Upper lobe of left lung (tissue), 6 donors: ENCODE results near the gene FER. TPM values are rescaled to one million over a fixed set of nuclear protein-coding genes. Genes with fewer than 3 reads are reported as not detected.
A peak's percentile ranks its signal among the peaks of the same experiment; 100 is the strongest.

Experiments
- ATAC-seq, 2 donors: fragments of 200-7000 bp; cut with Tn5 transposase; one replicate each; pipeline ENCODE4 v1.9.1; 2022; ENCODE audit warnings: mild to moderate bottlenecking in 2 of 2, moderate library complexity in 2 of 2; ENCODE audit not compliant: low FRiP score in 2 of 2
- DNase-seq, 2 donors: peaks; one replicate each; pipeline ENCODE4 v3.0.0-alpha.2; 2019 to 2020
- H3K27ac ChIP-seq, 4 donors: fragments of 200-600 bp; sonication (generic); one replicate each; pipeline ENCODE4 v1.5.1; 2016 to 2019
- H3K27me3 ChIP-seq, 4 donors: fragments of 200-600 bp; sonication (generic); one replicate each; pipeline ENCODE4 v1.5.1; 2017 to 2019
- H3K36me3 ChIP-seq, 4 donors: fragments of 200-600 bp; sonication (generic); one replicate each; pipeline ENCODE4 v1.5.1; 2016 to 2019
- H3K4me1 ChIP-seq, 4 donors: fragments of 200-600 bp; sonication (generic); one replicate each; pipeline ENCODE4 v1.5.1; 2018 to 2019
- H3K4me3 ChIP-seq, 4 donors: fragments of 200-600 bp; sonication (generic); one replicate each; pipeline ENCODE4 v1.5.1; 2017 to 2019; ENCODE audit warnings: mild to moderate bottlenecking in 2 of 4, moderate library complexity in 1 of 4
- H3K9me3 ChIP-seq, 4 donors: fragments of 200-600 bp; sonication (generic); one replicate each; pipeline ENCODE4 v1.5.1; 2018 to 2019
- CTCF ChIP-seq, 6 experiments: fragments of 450-650 bp in 4 of 6; fragments of 200-600 bp in 2 of 6; sonication (generic) in 2 of 6; IDR thresholded peaks; one replicate each; pipeline ENCODE4 v1.5.1; 2016 to 2019; ENCODE audit warnings: antibody characterized with exemption in 6 of 6
- EP300 ChIP-seq, 4 donors: sonication (generic); formaldehyde crosslinking; IDR thresholded peaks; one replicate each; pipeline ENCODE4 v1.5.1; 2017; ENCODE audit warnings: antibody characterized with exemption in 4 of 4, control low read depth in 2 of 4
- POLR2A ChIP-seq, 4 donors: fragments of 450-650 bp; IDR thresholded peaks; one replicate each; pipeline ENCODE4 v1.5.1; 2016 to 2017; ENCODE audit warnings: antibody characterized with exemption in 4 of 4, mild to moderate bottlenecking in 2 of 4
- POLR2AphosphoS5 ChIP-seq, 2 donors: sonication (generic); formaldehyde crosslinking; IDR thresholded peaks; one replicate each; pipeline ENCODE4 v1.5.1; 2017; ENCODE audit warnings: antibody characterized with exemption in 2 of 2
- WGBS, 2 donors: methylation state at CpG; one replicate each; pipeline ENCODE4 v1.1.5; 2017 to 2018; 5-methylcytosine and 5-hydroxymethylcytosine counted together
- total RNA-seq, 6 donors: library from RNA; depleted of rRNA in 4 of 6; stranded (reverse); fragments of >200 nt in 4 of 6; gene quantifications; one replicate each; pipeline versions ENCODE4 v1.1.0 to v1.2.1, GENCODE V29; 2016 to 2021
- donor health status: DM: no; HTN: no; CAD: no; lungs with moderate emphysema.
- donor health status: DM: no; HTN: yes; CAD: no; lungs with severe emphysema.

Gene FER
- total RNA-seq, 6 donors from 2014 or later = 17.6 to 55.5 (median 27.9) TPM

GRCh38 chr5:109173036-109173794, 425.5 kb downstream of the FER start:
- Histone ChIP-seq H3K4me1 (no peaks in the 10 kb centered on the region), H3K36me3 (no peaks in the 10 kb centered on the region), H3K4me3 (no peak overlapping the region), H3K9me3 (no peaks in the 10 kb centered on the region), H3K27ac (no peak overlapping the region), H3K27me3 (no peaks in the 10 kb centered on the region)
- 91 to 98% methylated on average over 2 of the region's 2 CpGs for WGBS, 2 donors
- TF ChIP-seq POLR2AphosphoS5 (IDR thresholded peaks at IDR 0.05) = no peak
- TF ChIP-seq CTCF (IDR thresholded peaks at IDR 0.05) = no peak
- no peak for TF ChIP-seq POLR2A (IDR thresholded peaks at IDR 0.05)
- ATAC-seq (no peak), DNase-seq (no peak)

- 42 to 63% methylated on average over 2 of the region's 2 CpGs for WGBS, 2 donors
- no peak for TF ChIP-seq CTCF (IDR thresholded peaks at IDR 0.05)
- TF ChIP-seq EP300 (IDR thresholded peaks at IDR 0.05) = no peak
- no peak for TF ChIP-seq POLR2A (IDR thresholded peaks at IDR 0.05)
- TF ChIP-seq POLR2AphosphoS5 (IDR thresholded peaks at IDR 0.05) = no peak
- DNase-seq = no peak
- no peaks in the 10 kb centered on the region for H3K9me3 ChIP-seq
- no peaks in the 10 kb centered on the region for H3K27me3 ChIP-seq
- H3K4me3 ChIP-seq = no peak overlapping the region
- no peaks in the 10 kb centered on the region for H3K4me1 ChIP-seq
- no peaks in the 10 kb centered on the region for H3K36me3 ChIP-seq
- peak in 1 of 2 donors; percentile 71 for ATAC-seq
- no peak overlapping the region for H3K27ac ChIP-seq
Measured at GRCh38 chr5:109177227-109177626, 429.5 kb downstream of the FER start.

- ATAC-seq (peak in 1 of 2 donors; percentile 56), DNase-seq (no peak)
- TF ChIP-seq POLR2A (IDR thresholded peaks at IDR 0.05) (no peak), CTCF (IDR thresholded peaks at IDR 0.05) (no peak), EP300 (IDR thresholded peaks at IDR 0.05) (no peak), POLR2AphosphoS5 (IDR thresholded peaks at IDR 0.05) (no peak)
- Histone ChIP-seq H3K36me3 (no peaks in the 10 kb centered on the region), H3K27ac (no peak overlapping the region), H3K27me3 (no peaks in the 10 kb centered on the region), H3K9me3 (no peaks in the 10 kb centered on the region), H3K4me3 (no peak overlapping the region), H3K4me1 (no peaks in the 10 kb centered on the region)
Measured at GRCh38 chr5:109177782-109178181, 430.1 kb downstream of the FER start.

GRCh38 chr5:109180668-109181067, 433.0 kb downstream of the FER start:
- Histone ChIP-seq H3K4me1 (no peaks in the 10 kb centered on the region), H3K4me3 (no peak overlapping the region), H3K36me3 (peaks cover 0 to under 1% (median 0%) of the 10 kb centered on the region in 4 donors), H3K27ac (no peak overlapping the region), H3K9me3 (no peaks in the 10 kb centered on the region), H3K27me3 (no peaks in the 10 kb centered on the region)
- TF ChIP-seq EP300 (IDR thresholded peaks at IDR 0.05) (no peak), POLR2A (IDR thresholded peaks at IDR 0.05) (no peak), POLR2AphosphoS5 (IDR thresholded peaks at IDR 0.05) (no peak), CTCF (IDR thresholded peaks at IDR 0.05) (no peak)
- no peak for ATAC-seq
- WGBS, 2 donors = 94% methylated on average over 4 of the region's 4 CpGs
- no peak for DNase-seq

- DNase-seq = no peak
- 85 to 93% methylated on average over 3 of the region's 3 CpGs for WGBS, 2 donors
- Histone ChIP-seq H3K4me1 (peaks cover 0 to 5% (median 5%) of the 10 kb centered on the region in 4 donors), H3K4me3 (no peak overlapping the region), H3K27ac (no peak overlapping the region), H3K27me3 (no peaks in the 10 kb centered on the region), H3K36me3 (peaks cover 0 to 25% (median 9%) of the 10 kb centered on the region in 4 donors), H3K9me3 (no peaks in the 10 kb centered on the region)
- no peak for ATAC-seq
- no peak for TF ChIP-seq POLR2AphosphoS5 (IDR thresholded peaks at IDR 0.05)
- no peak for TF ChIP-seq POLR2A (IDR thresholded peaks at IDR 0.05)
- no peak for TF ChIP-seq EP300 (IDR thresholded peaks at IDR 0.05)
- TF ChIP-seq CTCF (IDR thresholded peaks at IDR 0.05) = no peak
Measured at GRCh38 chr5:109186759-109187158, 439.1 kb downstream of the FER start.
